Lower lobe of right lung (tissue), 2 donors: ENCODE results near the gene NKG7. TPM values are rescaled to one million over a fixed set of nuclear protein-coding genes. Genes with fewer than 3 reads are reported as not detected.

Source experiments
- ATAC-seq, 2 donors: fragments of 200-7000 bp; cut with Tn5 transposase; one replicate each; pipeline ENCODE4 v1.9.1; 2020 to 2022; ENCODE audit warnings: mild to moderate bottlenecking in 2 of 2, moderate library complexity in 2 of 2
- DNase-seq: peaks from one replicate; pipeline ENCODE4 v3.0.0-alpha.2; 2020
- H3K27ac ChIP-seq: fragments of 200-600 bp; one replicate; pipeline ENCODE4 v1.8.0; 2022
- H3K27me3 ChIP-seq: fragments of 200-600 bp; one replicate; pipeline ENCODE4 v1.8.0; 2022; ENCODE audit warnings: low read depth
- H3K36me3 ChIP-seq: fragments of 200-600 bp; one replicate; pipeline ENCODE4 v1.8.0; 2022; ENCODE audit warnings: mild to moderate bottlenecking
- H3K4me1 ChIP-seq: fragments of 200-600 bp; one replicate; pipeline ENCODE4 v1.8.0; 2022
- H3K4me3 ChIP-seq: fragments of 200-600 bp; one replicate; pipeline ENCODE4 v1.8.0; 2022; ENCODE audit warnings: mild to moderate bottlenecking
- H3K9me3 ChIP-seq: fragments of 200-600 bp; one replicate; pipeline ENCODE4 v1.8.0; 2022
- intact Hi-C: fragments of 100-400 bp; cut with DNase I; formaldehyde crosslinking; loops from one replicate; pipeline ENCODE4 v1.11.0; 2022
- total RNA-seq: library from RNA; stranded (reverse); fragmentation: NEBNext Ultra II Directional; extraction: Animal tissue kit (Norgen Biotek cat#: 25700); gene quantifications from one replicate; pipeline ENCODE4 v1.2.1, GENCODE V29; 2021
- TF ChIP-seq, protein P1 (sequence below): fragments of 200-600 bp; IDR thresholded peaks from one replicate; pipeline ENCODE4 v1.8.0; 2022; ENCODE audit warnings: antibody characterized with exemption, mild to moderate bottlenecking
- donor health status: DM: no; HTN: yes; CAD: no; lungs with severe emphysema.

The NKG7 gene
- total RNA-seq, 1 donor from 2014 or later = 31.7 TPM

DNA sequence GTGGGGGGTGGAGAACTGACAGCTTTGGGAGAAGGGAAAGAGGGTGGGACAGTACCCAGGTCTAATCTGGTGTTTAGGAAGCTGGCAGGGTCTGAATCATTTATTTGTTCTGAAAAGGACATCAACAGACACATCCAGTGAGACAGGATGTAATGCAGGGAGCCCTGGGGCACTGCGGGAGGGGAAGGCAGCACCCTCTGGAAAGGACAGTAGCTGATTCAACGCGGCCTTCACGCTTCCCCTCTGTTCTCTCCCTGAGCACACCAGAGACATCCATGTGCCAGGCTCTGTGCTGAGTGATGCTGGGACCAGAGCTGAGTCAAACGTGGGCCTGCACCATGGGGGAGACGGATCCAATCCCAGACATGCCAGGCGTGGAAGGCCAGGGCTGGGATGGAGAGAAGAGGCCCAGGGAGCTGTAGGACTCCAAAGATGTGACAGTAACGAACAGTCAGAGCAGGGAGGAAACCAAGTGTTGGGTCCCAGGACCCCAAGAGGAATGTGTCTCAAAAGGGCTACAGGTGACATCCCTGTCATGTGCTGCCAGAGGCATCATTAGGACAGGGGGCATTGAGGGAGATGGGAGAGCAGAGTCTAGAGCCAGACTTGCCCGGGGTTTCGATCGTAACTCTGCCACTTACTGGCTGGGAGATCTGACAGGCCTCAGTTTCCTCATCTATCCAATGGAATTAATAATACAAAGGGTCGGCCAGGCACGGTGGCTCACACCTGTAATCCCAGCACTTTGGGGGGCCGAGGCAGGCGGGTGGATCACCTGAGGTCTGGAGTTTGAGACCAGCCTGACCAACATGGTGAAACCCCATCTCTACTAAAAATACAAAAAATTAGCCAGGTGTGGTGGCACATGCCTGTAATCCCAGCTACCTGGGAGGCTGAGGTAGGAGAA is 8.0 kb downstream of the NKG7 start:
- no peak for ATAC-seq
- no peaks in the 10 kb centered on the region for H3K9me3 ChIP-seq
- TF ChIP-seq, protein P1, sequence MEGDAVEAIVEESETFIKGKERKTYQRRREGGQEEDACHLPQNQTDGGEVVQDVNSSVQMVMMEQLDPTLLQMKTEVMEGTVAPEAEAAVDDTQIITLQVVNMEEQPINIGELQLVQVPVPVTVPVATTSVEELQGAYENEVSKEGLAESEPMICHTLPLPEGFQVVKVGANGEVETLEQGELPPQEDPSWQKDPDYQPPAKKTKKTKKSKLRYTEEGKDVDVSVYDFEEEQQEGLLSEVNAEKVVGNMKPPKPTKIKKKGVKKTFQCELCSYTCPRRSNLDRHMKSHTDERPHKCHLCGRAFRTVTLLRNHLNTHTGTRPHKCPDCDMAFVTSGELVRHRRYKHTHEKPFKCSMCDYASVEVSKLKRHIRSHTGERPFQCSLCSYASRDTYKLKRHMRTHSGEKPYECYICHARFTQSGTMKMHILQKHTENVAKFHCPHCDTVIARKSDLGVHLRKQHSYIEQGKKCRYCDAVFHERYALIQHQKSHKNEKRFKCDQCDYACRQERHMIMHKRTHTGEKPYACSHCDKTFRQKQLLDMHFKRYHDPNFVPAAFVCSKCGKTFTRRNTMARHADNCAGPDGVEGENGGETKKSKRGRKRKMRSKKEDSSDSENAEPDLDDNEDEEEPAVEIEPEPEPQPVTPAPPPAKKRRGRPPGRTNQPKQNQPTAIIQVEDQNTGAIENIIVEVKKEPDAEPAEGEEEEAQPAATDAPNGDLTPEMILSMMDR = no peak
- DNase-seq = no peak
- no peak overlapping the region for H3K4me3 ChIP-seq
- peaks cover 41% of the 10 kb centered on the region for H3K4me1 ChIP-seq
- intact Hi-C loops = no loop called here
- peak overlapping the region; percentile 95 for H3K27ac ChIP-seq
- no peaks in the 10 kb centered on the region for H3K27me3 ChIP-seq
- H3K36me3 ChIP-seq = no peaks in the 10 kb centered on the region

- H3K27ac ChIP-seq = no peak overlapping the region
- ATAC-seq (no peak), DNase-seq (no peak)
- H3K9me3 ChIP-seq = no peaks in the 10 kb centered on the region
- no peaks in the 10 kb centered on the region for H3K27me3 ChIP-seq
- TF ChIP-seq, protein P1 = no peak
- intact Hi-C loops = no loop called here
- H3K36me3 ChIP-seq = no peaks in the 10 kb centered on the region
- peaks cover 35% of the 10 kb centered on the region for H3K4me1 ChIP-seq
- no peak overlapping the region for H3K4me3 ChIP-seq
Measured at GRCh38 chr19:51361239-51361638, 11.2 kb downstream of the NKG7 start.

GRCh38 chr19:51359294-51359693 is 13.2 kb downstream of the NKG7 start:
- Histone ChIP-seq H3K4me3 (no peak overlapping the region), H3K27ac (no peak overlapping the region), H3K27me3 (no peaks in the 10 kb centered on the region), H3K4me1 (peaks cover 19% of the 10 kb centered on the region), H3K9me3 (no peaks in the 10 kb centered on the region), H3K36me3 (no peaks in the 10 kb centered on the region)
- DNase-seq (no peak), ATAC-seq (no peak)
- TF ChIP-seq, protein P1 = no peak
- intact Hi-C loops = no loop called here

DNA sequence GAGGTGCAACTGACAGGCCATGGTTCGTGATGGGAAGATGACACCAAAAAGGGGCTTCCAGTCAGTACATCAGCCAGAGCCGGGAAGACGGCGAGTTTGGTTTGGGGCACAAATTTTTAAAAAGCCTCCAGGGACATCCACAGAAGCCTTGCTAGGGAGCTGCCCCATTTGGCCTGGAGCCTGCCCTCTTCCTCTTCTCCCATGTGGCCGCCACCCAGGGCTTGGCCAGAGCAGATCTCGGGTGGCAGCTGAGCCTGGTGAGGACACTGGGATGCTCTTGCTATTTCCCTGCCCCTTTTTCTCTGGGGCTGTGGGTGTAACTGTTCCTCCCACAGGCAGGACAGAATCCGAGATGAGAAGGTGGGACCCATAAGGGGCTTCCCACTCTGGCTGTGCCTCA is 14.5 kb downstream of the NKG7 start:
- TF ChIP-seq, protein P1 = no peak
- DNase-seq (no peak), ATAC-seq (no peak)
- Histone ChIP-seq H3K4me3 (no peak overlapping the region), H3K36me3 (peaks cover under 1% of the 10 kb centered on the region), H3K4me1 (peaks cover 8% of the 10 kb centered on the region), H3K9me3 (no peaks in the 10 kb centered on the region), H3K27me3 (no peaks in the 10 kb centered on the region), H3K27ac (no peak overlapping the region)
- intact Hi-C loops = no loop called here

- H3K27ac ChIP-seq = no peak overlapping the region
- H3K4me3 ChIP-seq = no peak overlapping the region
- H3K9me3 ChIP-seq = no peaks in the 10 kb centered on the region
- H3K4me1 ChIP-seq = no peaks in the 10 kb centered on the region
- intact Hi-C loops = no loop called here
- H3K27me3 ChIP-seq = no peaks in the 10 kb centered on the region
- TF ChIP-seq, protein P1 = no peak
- DNase-seq = no peak
- H3K36me3 ChIP-seq = peaks cover 16% of the 10 kb centered on the region
- ATAC-seq = no peak
Measured at GRCh38 chr19:51356159-51356801, 16.2 kb downstream of the NKG7 start.
